ENCODE measurements around the gene BEGAIN. TPM values are rescaled to one million over a fixed set of nuclear protein-coding genes. Genes with fewer than 3 reads are reported as not detected.

BEGAIN gene
- polyA plus RNA-seq, 1 experiment, result 0.16 TPM

GRCh38 chr14:100526632-100527031, 60.6 kb downstream of the BEGAIN start:
- Histone ChIP-seq H3K9me3 (ENCODE audit: control insufficient read depth, insufficient read depth, low read length) (no peaks in the 10 kb centered on the region), H3K4me3 (ENCODE audit: low read depth, low read length) (no peak overlapping the region), H3K27ac (ENCODE audit: low read depth, low read length) (no peak overlapping the region), H3K27me3 (ENCODE audit: control insufficient read depth, insufficient read depth, low read length) (no peaks in the 10 kb centered on the region)
- DNase-seq (ENCODE audit: low read depth, low spot score), result no peak
- ChIA-PET POLR2A (no interaction called here), CTCF (interaction anchor here (2.2 kb wide), 1 partner anchor 141 kb away, joined by 10 read pairs; no protein-coding TSS in a partner anchor)
- no peak for TF ChIP-seq CTCF (IDR thresholded peaks at IDR 0.05; ENCODE audit: low read depth, low read length)

GRCh38 chr14:100526057-100526456, 61.2 kb downstream of the BEGAIN start:
- Histone ChIP-seq H3K27ac (ENCODE audit: low read depth, low read length) (no peak overlapping the region), H3K9me3 (ENCODE audit: control insufficient read depth, insufficient read depth, low read length) (no peaks in the 10 kb centered on the region), H3K4me3 (ENCODE audit: low read depth, low read length) (no peak overlapping the region), H3K27me3 (ENCODE audit: control insufficient read depth, insufficient read depth, low read length) (no peaks in the 10 kb centered on the region)
- no peak for TF ChIP-seq CTCF (IDR thresholded peaks at IDR 0.05; ENCODE audit: low read depth, low read length)
- no peak for DNase-seq (ENCODE audit: low read depth, low spot score)
- ChIA-PET POLR2A (no interaction called here), CTCF (interaction anchor here (1.1 to 2.2 kb wide), 3 partner anchors 8 to 709 kb away, joined by 3 to 10 read pairs (median 4); no protein-coding TSS in a partner anchor)

- Histone ChIP-seq H3K27me3 (ENCODE audit: control insufficient read depth, insufficient read depth, low read length) (no peaks in the 10 kb centered on the region), H3K27ac (ENCODE audit: low read depth, low read length) (no peak overlapping the region), H3K9me3 (ENCODE audit: control insufficient read depth, insufficient read depth, low read length) (no peaks in the 10 kb centered on the region), H3K4me3 (ENCODE audit: low read depth, low read length) (no peak overlapping the region)
- ChIA-PET CTCF (interaction anchor here (1.1 to 2.2 kb wide), 4 partner anchors 9 to 709 kb away, joined by 3 to 10 read pairs (median 4); no protein-coding TSS in a partner anchor), POLR2A (interaction anchor here (0.8 kb wide), 1 partner anchor 13 kb away, joined by 3 read pairs; no protein-coding TSS in a partner anchor)
- TF ChIP-seq CTCF (IDR thresholded peaks at IDR 0.05; ENCODE audit: low read depth, low read length), result no peak
- no peak for DNase-seq (ENCODE audit: low read depth, low spot score)
Observed at GRCh38 chr14:100525615-100526014, 61.6 kb downstream of the BEGAIN start.

GRCh38 chr14:100524933-100525243, 62.3 kb downstream of the BEGAIN start:
- no peak for DNase-seq (ENCODE audit: low read depth, low spot score)
- TF ChIP-seq CTCF (IDR thresholded peaks at IDR 0.05; ENCODE audit: low read depth, low read length), result peak; percentile 42
- Histone ChIP-seq H3K27me3 (ENCODE audit: control insufficient read depth, insufficient read depth, low read length) (no peaks in the 10 kb centered on the region), H3K27ac (ENCODE audit: low read depth, low read length) (no peak overlapping the region), H3K4me3 (ENCODE audit: low read depth, low read length) (no peak overlapping the region), H3K9me3 (ENCODE audit: control insufficient read depth, insufficient read depth, low read length) (no peaks in the 10 kb centered on the region)
- ChIA-PET CTCF (interaction anchor here (1.1 to 2.2 kb wide), 4 partner anchors 9 to 710 kb away, joined by 3 to 10 read pairs (median 4); no protein-coding TSS in a partner anchor), POLR2A (interaction anchor here (0.8 kb wide), 1 partner anchor 14 kb away, joined by 3 read pairs; no protein-coding TSS in a partner anchor)

GRCh38 chr14:100524233-100524932, 62.8 kb downstream of the BEGAIN start:
- Histone ChIP-seq H3K9me3 (ENCODE audit: control insufficient read depth, insufficient read depth, low read length) (no peaks in the 10 kb centered on the region), H3K27me3 (ENCODE audit: control insufficient read depth, insufficient read depth, low read length) (no peaks in the 10 kb centered on the region), H3K4me3 (ENCODE audit: low read depth, low read length) (no peak overlapping the region), H3K27ac (ENCODE audit: low read depth, low read length) (no peak overlapping the region)
- DNase-seq (ENCODE audit: low read depth, low spot score), result no peak
- TF ChIP-seq CTCF (IDR thresholded peaks at IDR 0.05; ENCODE audit: low read depth, low read length), result no peak
- POLR2A ChIA-PET, result no interaction called here
- CTCF ChIA-PET, result interaction anchor here (1.1 to 2.2 kb wide), 2 partner anchors 107 to 139 kb away, joined by 4 to 10 read pairs; no protein-coding TSS in a partner anchor
